HCT116 (cell line): ENCODE measurements around the gene CDA. TPM values are rescaled to one million over a fixed set of nuclear protein-coding genes. Genes with fewer than 3 reads are reported as not detected.

Experiments used
- ATAC-seq: fragments of 200-7000 bp; cut with Tn5 transposase; 2 replicates; pipeline ENCODE4 v1.9.1; 2020; ENCODE audit warnings: mild to moderate bottlenecking, moderate library complexity
- BruUV-seq: library from RNA; stranded (reverse); fragments of 400-500 nt; replicated peaks from 2 replicates; lab custom pipeline; 2021; lab: Mats Ljungman, UMichigan
- CTCF ChIA-PET: fragments of 300-600 bp; sonication (Branson Sonifier 250); formaldehyde crosslinking; loops from one replicate; lab custom pipeline; 2021; ENCODE audit warnings: antibody characterized with exemption; lab: Charles Lee
- POLR2A ChIA-PET: fragments of 300-600, 350-600 bp; sonication (Branson Sonifier 250); formaldehyde crosslinking; loops from one replicate; lab custom pipeline; 2021; ENCODE audit warnings: antibody characterized with exemption; lab: Charles Lee
- RAD21 ChIA-PET, 2 experiments: fragments of 300-600 bp; sonication (Branson Sonifier 250); formaldehyde crosslinking; loops; one replicate each; lab custom pipeline; 2023; ENCODE audit warnings: low total read pairs in 2 of 2; ENCODE audit not compliant: uncharacterized antibody in 2 of 2, unreplicated experiment in 2 of 2, low non-redundant PET in 1 of 2; lab: Charles Lee
- DNase-seq: peaks from one replicate; pipeline ENCODE4 v3.0.0-alpha.2; 2010; ENCODE audit warnings: low read depth, low spot score
- H2AFZ ChIP-seq: fragments of 200-600 bp; shearing (Covaris generic), sonication (generic); 2 replicates; pipeline ENCODE4 v1.6.1; 2017; ENCODE audit warnings: low read depth, mixed run types, mixed read lengths, antibody characterized with exemption, low read length; ENCODE audit not compliant: poor library complexity, severe bottlenecking
- H3K27ac ChIP-seq: 2 replicates; pipeline ENCODE4 v1.5.1; 2012; ENCODE audit warnings: low read depth, low read length
- H3K27me3 ChIP-seq: fragments of 200-600 bp; sonication (generic); 2 replicates; pipeline ENCODE4 v1.6.1; 2016; ENCODE audit warnings: mixed run types, low read length, mixed read lengths; ENCODE audit not compliant: insufficient read depth
- H3K36me3 ChIP-seq, 2 experiments: fragments of 200-500 bp in 1 of 2; fragments of 200-600 bp in 1 of 2; sonication (Bioruptor generic) in 1 of 2; sonication (generic) in 1 of 2; 2 replicates each; pipeline versions ENCODE4 v1.5.1 to v1.6.1; 2014 to 2016; ENCODE audit warnings: low read length in 2 of 2, inconsistent platforms in 1 of 2, mixed read lengths in 1 of 2, mixed run types in 1 of 2; ENCODE audit not compliant: insufficient read depth in 2 of 2, control insufficient read depth in 1 of 2
- H3K4me1 ChIP-seq, 2 experiments: fragments of 200-600 bp in 1 of 2; sonication (generic) in 1 of 2; 2 replicates each; pipeline versions ENCODE4 v1.5.1 to v1.6.1; 2012 to 2017; ENCODE audit warnings: low read length in 2 of 2, inconsistent platforms in 1 of 2, mild to moderate bottlenecking in 1 of 2, mixed read lengths in 1 of 2, mixed run types in 1 of 2, moderate library complexity in 1 of 2; ENCODE audit not compliant: insufficient read depth in 2 of 2, control insufficient read depth in 1 of 2
- H3K4me2 ChIP-seq: fragments of 200-600 bp; sonication (generic); 2 replicates; pipeline ENCODE4 v1.6.1; 2017; ENCODE audit warnings: mixed run types, low read length, mixed read lengths
- H3K4me3 ChIP-seq, 2 experiments: fragments of 200-600 bp in 1 of 2; sonication (generic) in 1 of 2; replicated peaks in 1 of 2; 2 replicates each; pipeline ENCODE4 v1.5.1; 2011 to 2016; ENCODE audit warnings: low read length in 2 of 2, control low read depth in 1 of 2, low read depth in 1 of 2, mild to moderate bottlenecking in 1 of 2, mixed read lengths in 1 of 2, mixed run types in 1 of 2
- H3K79me2 ChIP-seq: fragments of 200-600 bp; sonication (generic); 2 replicates; pipeline ENCODE4 v1.6.1; 2017; ENCODE audit warnings: mild to moderate bottlenecking, mixed run types, low read length, moderate library complexity, mixed read lengths; ENCODE audit not compliant: insufficient read depth
- H3K9ac ChIP-seq: fragments of 200-600 bp; sonication (generic); 2 replicates; pipeline ENCODE4 v1.6.1; 2016; ENCODE audit warnings: low read length, mixed read lengths
- H3K9me2 ChIP-seq: fragments of 200-600 bp; sonication (generic), shearing (Covaris generic); 2 replicates; pipeline ENCODE4 v1.6.1; 2017; ENCODE audit warnings: mixed run types, mild to moderate bottlenecking, moderate library complexity; ENCODE audit not compliant: insufficient read depth
- H3K9me3 ChIP-seq, 2 experiments: fragments of 200-500 bp in 1 of 2; fragments of 200-600 bp in 1 of 2; sonication (Bioruptor generic) in 1 of 2; sonication (generic) in 1 of 2; 2 replicates each; pipeline ENCODE4 v1.6.1; 2014 to 2017; ENCODE audit warnings: low read length in 2 of 2, mixed read lengths in 2 of 2, inconsistent platforms in 1 of 2, low read depth in 1 of 2, mild to moderate bottlenecking in 1 of 2, mixed run types in 1 of 2, moderate library complexity in 1 of 2; ENCODE audit not compliant: control insufficient read depth in 1 of 2, insufficient read depth in 1 of 2
- H4K20me1 ChIP-seq: fragments of 200-600 bp; sonication (generic), shearing (Covaris generic); 2 replicates; pipeline ENCODE4 v1.6.1; 2017; ENCODE audit warnings: mixed run types, mild to moderate bottlenecking, moderate library complexity; ENCODE audit not compliant: insufficient read depth
- CBX3 ChIP-seq: IDR thresholded peaks from 2 replicates; pipeline ENCODE4 v1.6.1; 2012; ENCODE audit warnings: low read depth
- CTCF ChIP-seq, 3 experiments: fragments of 200-600 bp in 1 of 3; sonication (generic) in 1 of 3; IDR thresholded peaks in 2 of 3; conservative IDR thresholded peaks in 1 of 3; 2 replicates each; pipeline ENCODE4 v1.5.1; 2012 to 2017; ENCODE audit warnings: low read depth in 2 of 3, low read length in 2 of 3, antibody characterized with exemption in 1 of 3, borderline replicate concordance in 1 of 3, control low read depth in 1 of 3, mild to moderate bottlenecking in 1 of 3, mixed read lengths in 1 of 3, mixed run types in 1 of 3, moderate library complexity in 1 of 3; ENCODE audit not compliant: insufficient read depth in 1 of 3
- EGR1 ChIP-seq: IDR thresholded peaks from 2 replicates; pipeline ENCODE4 v1.6.1; 2012; ENCODE audit warnings: low read depth
- ELF1 ChIP-seq: IDR thresholded peaks from 2 replicates; pipeline ENCODE4 v1.6.1; 2012; ENCODE audit warnings: low read depth, borderline replicate concordance
- EZH2phosphoT487 ChIP-seq: fragments of 200-600 bp; IDR thresholded peaks from 2 replicates; pipeline ENCODE4 v1.6.1; 2018; ENCODE audit warnings: antibody characterized with exemption, borderline replicate concordance
- FOSL1 ChIP-seq: IDR thresholded peaks from 2 replicates; pipeline ENCODE4 v1.6.1; 2012; ENCODE audit warnings: low read depth
- JUND ChIP-seq: IDR thresholded peaks from 2 replicates; pipeline ENCODE4 v1.6.1; 2012
- RAD21 ChIP-seq: IDR thresholded peaks from 2 replicates; pipeline ENCODE4 v1.6.1; 2012; ENCODE audit warnings: low read depth, mild to moderate bottlenecking
- SIN3A ChIP-seq: IDR thresholded peaks from 2 replicates; pipeline ENCODE4 v1.6.1; 2012; ENCODE audit warnings: low read depth
- TCF7L2 ChIP-seq: IDR thresholded peaks from 2 replicates; pipeline ENCODE4 v1.7.0; 2011; ENCODE audit warnings: borderline replicate concordance, inconsistent platforms; ENCODE audit not compliant: insufficient read depth, insufficient read length; ENCODE audit errors: extremely low read depth
- intact Hi-C: fragments of 100-400 bp; cut with micrococcal nuclease; formaldehyde crosslinking; loops from 2 replicates; pipeline ENCODE4 v1.10.0; 2022
- total RNA-seq: library from RNA; stranded (reverse); gene quantifications from one replicate; pipeline ENCODE4 v1.2.1, GENCODE V29; 2021; ENCODE audit not compliant: unreplicated experiment
- TF ChIP-seq, protein P1 (sequence below): IDR thresholded peaks from 2 replicates; pipeline ENCODE4 v1.6.1; 2012; ENCODE audit warnings: low read depth
- TF ChIP-seq, protein P2 (sequence below): IDR thresholded peaks from 2 replicates; pipeline ENCODE4 v1.6.1; 2012

Gene CDA
- total RNA-seq, 1 experiment from 2014 or later = 28.6 TPM

- ATAC-seq (no peak), DNase-seq (no peak)
- Histone ChIP-seq H3K27me3 (no peaks in the 10 kb centered on the region), H3K4me3 (no peak overlapping the region), H4K20me1 (no peaks in the 10 kb centered on the region), H3K4me1 (peaks cover 3 to 10% of the 10 kb centered on the region in 2 experiments; a peak in 2 of 4 replicates), H3K79me2 (no peaks in the 10 kb centered on the region), H3K27ac (no peak overlapping the region), H2AFZ (no peak overlapping the region), H3K4me2 (peak overlapping the region; percentile 47), H3K9me3 (no peaks in the 10 kb centered on the region; a peak in 1 of 4 replicates), H3K36me3 (no peaks in the 10 kb centered on the region), H3K9ac (no peak overlapping the region), H3K9me2 (no peaks in the 10 kb centered on the region)
- intact Hi-C loops = no loop called here
- ChIA-PET RAD21 (no interaction called here), POLR2A (no interaction called here), CTCF (interaction anchor here (1.0 kb wide), 1 partner anchor 51 kb away, joined by 3 read pairs; no protein-coding TSS in a partner anchor)
- no TSS peak for BruUV-seq
- TF ChIP-seq ELF1 (no peak), EGR1 (no peak), SIN3A (no peak)
Measured at GRCh38 chr1:20626524-20626923, 37.6 kb downstream of the CDA start.

DNA sequence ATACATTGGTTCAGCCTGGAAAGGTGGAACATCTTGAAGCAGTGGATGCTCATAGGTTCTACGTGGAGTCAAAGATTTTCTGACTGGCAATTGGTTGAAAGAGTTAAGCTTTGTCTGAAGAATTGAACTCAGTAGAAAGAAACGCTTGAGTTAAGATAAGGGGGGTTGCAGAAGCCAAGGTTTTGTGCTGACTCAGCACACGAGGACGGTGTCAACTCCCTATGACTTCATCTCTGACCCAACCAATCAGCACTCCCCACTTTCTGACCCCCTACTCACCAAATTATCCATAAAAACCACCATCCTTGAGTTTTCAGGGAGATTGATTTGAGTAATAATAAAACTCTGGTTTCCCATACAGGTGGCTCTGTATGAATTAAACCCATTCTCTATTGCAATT, 41.8 kb downstream of the CDA start:
- no peaks in the 10 kb centered on the region for H3K9me2 ChIP-seq
- CTCF ChIA-PET = interaction anchor here (0.8 to 1.3 kb wide), 3 partner anchors 31 to 55 kb away, joined by 3 to 4 read pairs (median 4); partner anchors contain the start of gene DDOST
- no peaks in the 10 kb centered on the region; a peak in 1 of 4 replicates for H3K9me3 ChIP-seq
- no peak for ATAC-seq
- DNase-seq = no peak
- H3K79me2 ChIP-seq = no peaks in the 10 kb centered on the region
- RAD21 ChIA-PET = no interaction called here
- peaks cover 9 to 32% of the 10 kb centered on the region in 2 experiments for H3K4me1 ChIP-seq
- no peak overlapping the region for H3K4me3 ChIP-seq
- intact Hi-C loops = loop anchor here (5.0 to 10.0 kb wide), 2 partner anchors 198 to 416 kb away; no protein-coding TSS in a partner anchor
- H4K20me1 ChIP-seq = no peaks in the 10 kb centered on the region
- no peak overlapping the region for H3K4me2 ChIP-seq
- no peak overlapping the region for H2AFZ ChIP-seq
- H3K27me3 ChIP-seq = no peaks in the 10 kb centered on the region
- H3K36me3 ChIP-seq = no peaks in the 10 kb centered on the region
- no peak for TF ChIP-seq CBX3
- TF ChIP-seq RAD21 = no peak
- TF ChIP-seq TCF7L2 = no peak
- TF ChIP-seq, protein P1, sequence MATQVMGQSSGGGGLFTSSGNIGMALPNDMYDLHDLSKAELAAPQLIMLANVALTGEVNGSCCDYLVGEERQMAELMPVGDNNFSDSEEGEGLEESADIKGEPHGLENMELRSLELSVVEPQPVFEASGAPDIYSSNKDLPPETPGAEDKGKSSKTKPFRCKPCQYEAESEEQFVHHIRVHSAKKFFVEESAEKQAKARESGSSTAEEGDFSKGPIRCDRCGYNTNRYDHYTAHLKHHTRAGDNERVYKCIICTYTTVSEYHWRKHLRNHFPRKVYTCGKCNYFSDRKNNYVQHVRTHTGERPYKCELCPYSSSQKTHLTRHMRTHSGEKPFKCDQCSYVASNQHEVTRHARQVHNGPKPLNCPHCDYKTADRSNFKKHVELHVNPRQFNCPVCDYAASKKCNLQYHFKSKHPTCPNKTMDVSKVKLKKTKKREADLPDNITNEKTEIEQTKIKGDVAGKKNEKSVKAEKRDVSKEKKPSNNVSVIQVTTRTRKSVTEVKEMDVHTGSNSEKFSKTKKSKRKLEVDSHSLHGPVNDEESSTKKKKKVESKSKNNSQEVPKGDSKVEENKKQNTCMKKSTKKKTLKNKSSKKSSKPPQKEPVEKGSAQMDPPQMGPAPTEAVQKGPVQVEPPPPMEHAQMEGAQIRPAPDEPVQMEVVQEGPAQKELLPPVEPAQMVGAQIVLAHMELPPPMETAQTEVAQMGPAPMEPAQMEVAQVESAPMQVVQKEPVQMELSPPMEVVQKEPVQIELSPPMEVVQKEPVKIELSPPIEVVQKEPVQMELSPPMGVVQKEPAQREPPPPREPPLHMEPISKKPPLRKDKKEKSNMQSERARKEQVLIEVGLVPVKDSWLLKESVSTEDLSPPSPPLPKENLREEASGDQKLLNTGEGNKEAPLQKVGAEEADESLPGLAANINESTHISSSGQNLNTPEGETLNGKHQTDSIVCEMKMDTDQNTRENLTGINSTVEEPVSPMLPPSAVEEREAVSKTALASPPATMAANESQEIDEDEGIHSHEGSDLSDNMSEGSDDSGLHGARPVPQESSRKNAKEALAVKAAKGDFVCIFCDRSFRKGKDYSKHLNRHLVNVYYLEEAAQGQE = no peak
- TF ChIP-seq EZH2phosphoT487 = no peak
- no peak for TF ChIP-seq JUND
- no peak for TF ChIP-seq FOSL1
- TF ChIP-seq ELF1 = no peak
- TF ChIP-seq CTCF (IDR thresholded peaks at IDR 0.05 in 2 of 3, conservative IDR thresholded peaks at IDR 0.05 in 1 of 3; ENCODE audit: borderline replicate concordance in 1 of 3, insufficient read depth in 1 of 3, low read depth in 2 of 3, low read length in 2 of 3) = no peak
- TF ChIP-seq, protein P2, sequence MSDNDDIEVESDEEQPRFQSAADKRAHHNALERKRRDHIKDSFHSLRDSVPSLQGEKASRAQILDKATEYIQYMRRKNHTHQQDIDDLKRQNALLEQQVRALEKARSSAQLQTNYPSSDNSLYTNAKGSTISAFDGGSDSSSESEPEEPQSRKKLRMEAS = no peak
- no peak for TF ChIP-seq SIN3A
- no TSS peak for BruUV-seq
- no peak overlapping the region for H3K27ac ChIP-seq
- POLR2A ChIA-PET = no interaction called here
- H3K9ac ChIP-seq = no peak overlapping the region
